SJCRH30 (cell line): ENCODE results near the gene TSPAN33. TPM values are rescaled to one million over a fixed set of nuclear protein-coding genes. Genes with fewer than 3 reads are reported as not detected.
"Not testable (repeated sequence)": the region's sequence is repeated elsewhere in the genome, so short reads cannot be mapped to it uniquely, and the experiment has no call there.

Experiments used
- DNase-seq, 2 experiments: peaks; one replicate each; pipeline ENCODE4 v3.0.0-alpha.2; 2015 to 2020
- H3K27ac ChIP-seq: fragments of 250-450 bp; sonication (Bioruptor Pico); 2 replicates; pipeline ENCODE4 v1.5.1; 2020; ENCODE audit warnings: mild to moderate bottlenecking, moderate library complexity
- H3K27me3 ChIP-seq: fragments of 250-450 bp; sonication (Bioruptor Pico); 2 replicates; pipeline ENCODE4 v1.5.1; 2020; ENCODE audit warnings: mild to moderate bottlenecking, moderate library complexity
- H3K36me3 ChIP-seq: fragments of 250-450 bp; sonication (Bioruptor Pico); 2 replicates; pipeline ENCODE4 v1.5.1; 2020; ENCODE audit warnings: mild to moderate bottlenecking, moderate library complexity
- H3K4me1 ChIP-seq: fragments of 250-450 bp; sonication (Bioruptor Pico); 2 replicates; pipeline ENCODE4 v1.5.1; 2020; ENCODE audit warnings: mild to moderate bottlenecking, moderate library complexity
- H3K4me3 ChIP-seq: fragments of 250-450 bp; sonication (Bioruptor Pico); 2 replicates; pipeline ENCODE4 v1.5.1; 2020; ENCODE audit warnings: mild to moderate bottlenecking, moderate library complexity
- H3K9me3 ChIP-seq: fragments of 250-450 bp; sonication (Bioruptor Pico); replicated peaks from 2 replicates; pipeline ENCODE4 v1.5.1; 2020; ENCODE audit warnings: mild to moderate bottlenecking, moderate library complexity
- total RNA-seq: library from RNA; depleted of rRNA; stranded (reverse); fragments of >200 nt; shearing (Covaris generic); gene quantifications from 2 replicates; pipeline ENCODE4 v1.2.3, GENCODE V29; 2014

Gene TSPAN33
- total RNA-seq, 1 experiment from 2014 or later = 47.8 TPM

DNA sequence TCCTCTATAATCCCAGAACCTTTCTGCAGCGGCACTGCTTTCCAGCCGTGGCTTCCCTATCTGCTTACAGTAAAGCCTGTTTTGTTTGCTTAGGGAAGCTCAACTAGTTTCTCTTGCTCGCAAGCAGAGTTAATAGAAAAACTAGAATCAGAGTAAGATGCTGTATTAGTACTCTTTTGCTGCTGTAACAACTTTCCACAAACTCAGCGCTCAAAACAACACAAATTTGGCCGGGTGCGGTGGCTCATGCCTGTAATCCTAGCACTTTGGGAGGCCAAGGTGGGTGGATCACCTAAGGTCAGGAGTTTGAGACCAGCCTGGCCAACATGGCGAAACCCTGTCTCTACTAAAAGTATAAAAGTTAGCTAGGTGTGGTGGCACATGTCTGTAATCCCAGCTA, 29.4 kb downstream of the TSPAN33 start:
- DNase-seq, H3K36me3 ChIP-seq, H3K27ac ChIP-seq, H3K4me1 ChIP-seq, H3K9me3 ChIP-seq, H3K4me3 ChIP-seq, H3K27me3 ChIP-seq: not testable (repeated sequence)

DNA sequence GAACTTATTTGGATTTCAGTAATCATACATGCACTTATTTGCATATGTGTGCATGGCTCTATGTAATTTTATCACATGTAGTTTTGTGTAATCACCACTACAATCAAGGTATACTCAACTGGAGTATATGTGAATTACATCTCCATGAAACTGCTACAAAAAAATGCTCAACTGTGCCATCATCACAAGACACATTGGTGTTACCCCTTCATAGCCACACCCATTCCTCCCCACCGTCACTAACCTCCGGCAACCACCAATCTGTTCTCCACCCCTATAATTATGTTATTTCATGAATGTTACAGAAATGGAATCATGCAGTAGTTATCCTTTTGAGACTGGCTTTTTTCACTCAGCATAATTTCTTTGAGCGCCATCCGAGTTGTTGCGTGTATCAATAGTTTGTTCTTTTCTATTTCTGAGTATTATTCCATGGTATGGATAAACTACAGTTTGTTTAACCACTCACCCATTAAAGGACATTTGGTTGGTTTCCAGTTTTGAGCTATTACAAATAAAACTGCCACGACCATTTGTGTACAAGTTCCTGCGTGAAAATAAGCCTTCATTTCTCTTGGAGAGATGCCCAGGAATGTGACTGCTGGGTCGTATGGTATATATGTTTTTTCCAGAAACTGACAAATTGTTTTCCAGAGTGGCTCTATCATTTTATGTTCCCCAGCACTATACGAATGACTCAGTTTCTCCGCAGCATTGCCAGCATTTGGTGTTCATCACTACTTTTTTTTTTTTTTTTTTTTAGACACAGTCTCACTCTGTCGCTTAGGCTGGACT, 32.6 kb downstream of the TSPAN33 start:
- H3K27me3 ChIP-seq = no peaks in the 10 kb centered on the region
- no peaks in the 10 kb centered on the region for H3K4me1 ChIP-seq
- H3K9me3 ChIP-seq = no peaks in the 10 kb centered on the region; the same call in 1 of the 2 replicates
- no peak for DNase-seq
- no peak overlapping the region for H3K27ac ChIP-seq
- no peak overlapping the region for H3K4me3 ChIP-seq
- H3K36me3 ChIP-seq = no peaks in the 10 kb centered on the region

DNA sequence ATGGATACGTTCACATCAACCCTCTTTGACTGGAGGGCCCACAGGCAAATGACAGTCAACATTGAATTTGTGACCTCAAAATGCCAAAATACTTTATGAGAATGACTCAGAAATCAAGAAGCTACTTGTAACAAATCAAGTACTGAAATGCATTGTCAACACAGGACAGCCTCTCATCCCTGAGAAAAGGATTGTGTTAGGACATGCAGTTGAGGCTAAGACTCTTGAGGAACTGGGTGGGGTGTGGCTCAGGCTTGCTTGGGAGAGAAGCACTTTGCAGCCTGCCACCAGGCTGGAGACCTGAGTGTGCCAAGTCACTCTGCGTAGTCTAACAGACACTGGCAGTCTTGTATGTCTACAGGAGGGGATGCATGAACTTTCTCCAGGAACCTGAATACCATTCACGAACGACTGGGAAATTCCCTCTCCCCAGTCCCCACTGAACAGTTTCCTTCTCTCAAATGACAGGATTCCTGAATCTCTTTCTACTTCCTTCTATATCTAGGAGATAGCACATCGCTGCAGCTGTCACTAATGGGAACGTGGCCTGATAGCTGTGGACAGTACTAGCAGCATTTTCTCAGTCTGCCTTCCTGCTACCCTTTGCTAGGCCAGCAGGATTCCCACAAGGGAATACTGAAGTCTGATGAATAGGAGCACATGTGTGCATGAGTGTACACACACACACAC, 40.6 kb downstream of the TSPAN33 start:
- H3K27ac ChIP-seq = no peak overlapping the region
- H3K36me3 ChIP-seq = no peaks in the 10 kb centered on the region
- H3K4me3 ChIP-seq = no peak overlapping the region
- no peaks in the 10 kb centered on the region for H3K27me3 ChIP-seq
- H3K4me1 ChIP-seq = peaks cover 4% of the 10 kb centered on the region
- peak; percentile 43 to 55 for DNase-seq
- no peaks in the 10 kb centered on the region for H3K9me3 ChIP-seq

DNA sequence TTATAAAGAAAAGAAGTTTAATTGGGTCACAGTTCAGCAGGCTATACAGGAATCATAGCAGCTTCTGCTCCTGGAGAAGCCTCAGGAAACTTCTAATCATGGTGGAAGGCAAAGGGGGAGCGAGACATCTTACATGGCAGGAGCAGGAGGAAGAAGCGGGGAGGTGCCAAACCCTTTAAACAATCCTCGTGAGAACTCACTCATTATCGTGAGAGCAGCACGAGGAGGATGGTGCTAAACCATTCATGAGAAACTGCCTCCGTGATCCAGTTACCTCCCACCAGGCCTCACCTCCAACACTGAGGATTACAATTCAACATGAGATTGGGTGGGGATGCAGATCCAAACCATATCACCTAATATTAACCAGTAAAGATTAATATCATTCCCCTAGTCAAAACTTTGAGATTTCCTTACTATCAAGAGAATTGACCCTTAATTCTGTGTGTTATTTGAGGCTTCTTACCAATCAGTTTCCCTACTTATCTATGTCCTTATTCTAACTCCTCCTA, 42.3 kb downstream of the TSPAN33 start:
- no peak overlapping the region for H3K27ac ChIP-seq
- H3K36me3 ChIP-seq = no peaks in the 10 kb centered on the region
- peaks cover 9% of the 10 kb centered on the region for H3K4me1 ChIP-seq
- H3K27me3 ChIP-seq = no peaks in the 10 kb centered on the region
- H3K9me3 ChIP-seq = no peaks in the 10 kb centered on the region
- DNase-seq = no peak
- no peak overlapping the region for H3K4me3 ChIP-seq

DNA sequence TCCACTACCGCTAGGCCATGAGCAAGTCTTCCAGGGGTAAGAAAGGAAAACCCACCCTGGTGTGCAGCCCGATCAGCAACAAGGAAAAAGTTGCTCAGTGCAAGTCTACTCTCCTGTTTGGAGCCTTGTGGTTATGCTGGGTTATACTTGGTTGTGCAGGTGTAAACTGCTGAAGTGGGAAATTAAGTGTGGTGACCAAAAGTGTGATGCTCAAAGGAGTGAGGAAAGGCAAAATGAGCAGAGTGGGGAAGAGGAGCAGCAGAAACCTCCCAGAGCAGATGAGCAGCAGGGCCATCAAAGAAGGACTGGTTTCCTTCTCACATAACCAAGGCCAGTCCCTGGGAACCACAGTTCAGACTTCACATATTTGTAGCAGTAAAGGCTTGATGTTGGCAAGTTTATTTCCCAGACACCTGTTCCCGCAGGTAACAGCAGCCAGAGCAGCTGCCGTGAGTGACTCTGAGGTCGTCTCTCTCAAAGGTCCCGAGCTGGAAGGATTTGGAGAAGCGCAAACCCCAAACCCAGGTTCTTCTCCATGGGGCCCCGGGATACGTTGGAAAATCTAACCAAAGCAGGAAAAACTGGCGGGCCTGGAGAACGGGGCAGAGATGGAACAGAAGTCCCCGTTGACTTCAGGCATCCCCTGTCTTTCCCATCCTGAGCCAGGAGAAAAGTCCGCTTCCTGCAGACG, 43.3 kb downstream of the TSPAN33 start:
- no peaks in the 10 kb centered on the region for H3K27me3 ChIP-seq
- H3K4me3 ChIP-seq = peak overlapping the region; percentile 89
- no peak for DNase-seq
- 0 out of 2 replicates have a peak, but pooled peaks cover 3% of the 10 kb centered on the region for H3K36me3 ChIP-seq
- peak overlapping the region; percentile 40; the same call in 1 of the 2 replicates for H3K27ac ChIP-seq
- H3K4me1 ChIP-seq = peaks cover 9% of the 10 kb centered on the region
- H3K9me3 ChIP-seq = no peaks in the 10 kb centered on the region

DNA sequence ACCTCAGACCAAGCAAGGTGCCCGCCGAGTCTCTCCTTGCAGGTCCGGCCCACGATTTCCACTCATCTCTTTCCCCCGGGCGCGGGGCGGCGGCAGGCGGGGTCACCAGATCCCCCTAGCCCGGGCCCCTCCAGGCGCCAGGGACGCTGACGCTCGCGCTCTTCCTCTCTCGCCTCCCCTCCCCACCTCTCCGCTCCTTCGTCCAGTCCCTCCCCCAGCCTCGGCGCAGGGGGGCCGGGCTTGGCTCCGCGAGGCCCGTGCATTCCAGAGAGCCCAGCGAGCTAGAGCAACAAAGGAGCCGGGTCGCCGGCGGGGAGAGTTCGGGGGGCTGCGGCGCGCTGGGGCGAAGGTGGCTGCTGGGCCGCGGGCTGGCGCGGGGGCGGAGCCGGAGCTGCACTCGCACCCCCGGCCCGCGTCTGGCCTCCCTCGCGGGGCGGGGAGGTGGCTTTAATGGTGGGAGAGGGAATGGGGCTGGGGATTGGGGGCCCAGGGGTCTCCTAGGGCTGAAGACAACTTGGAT, 43.9 kb downstream of the TSPAN33 start, which contains the start of gene SMO:
SMO (plus strand) TSS at position 262 of the 520 bp plus-strand sequence. CDS start 519 bp downstream, outside the sequence.
- H3K36me3 ChIP-seq = 0 out of 2 replicates have a peak, but pooled peaks cover 3% of the 10 kb centered on the region
- H3K4me1 ChIP-seq = peaks cover 9% of the 10 kb centered on the region
- H3K9me3 ChIP-seq = no peaks in the 10 kb centered on the region
- H3K27me3 ChIP-seq = no peaks in the 10 kb centered on the region
- H3K27ac ChIP-seq = peak within 1 kb of the TSS; percentile 40; the same call in 1 of the 2 replicates
- peak within 1 kb of the TSS; percentile 89 for H3K4me3 ChIP-seq
- DNase-seq = peak; percentile 80 to 83

DNA sequence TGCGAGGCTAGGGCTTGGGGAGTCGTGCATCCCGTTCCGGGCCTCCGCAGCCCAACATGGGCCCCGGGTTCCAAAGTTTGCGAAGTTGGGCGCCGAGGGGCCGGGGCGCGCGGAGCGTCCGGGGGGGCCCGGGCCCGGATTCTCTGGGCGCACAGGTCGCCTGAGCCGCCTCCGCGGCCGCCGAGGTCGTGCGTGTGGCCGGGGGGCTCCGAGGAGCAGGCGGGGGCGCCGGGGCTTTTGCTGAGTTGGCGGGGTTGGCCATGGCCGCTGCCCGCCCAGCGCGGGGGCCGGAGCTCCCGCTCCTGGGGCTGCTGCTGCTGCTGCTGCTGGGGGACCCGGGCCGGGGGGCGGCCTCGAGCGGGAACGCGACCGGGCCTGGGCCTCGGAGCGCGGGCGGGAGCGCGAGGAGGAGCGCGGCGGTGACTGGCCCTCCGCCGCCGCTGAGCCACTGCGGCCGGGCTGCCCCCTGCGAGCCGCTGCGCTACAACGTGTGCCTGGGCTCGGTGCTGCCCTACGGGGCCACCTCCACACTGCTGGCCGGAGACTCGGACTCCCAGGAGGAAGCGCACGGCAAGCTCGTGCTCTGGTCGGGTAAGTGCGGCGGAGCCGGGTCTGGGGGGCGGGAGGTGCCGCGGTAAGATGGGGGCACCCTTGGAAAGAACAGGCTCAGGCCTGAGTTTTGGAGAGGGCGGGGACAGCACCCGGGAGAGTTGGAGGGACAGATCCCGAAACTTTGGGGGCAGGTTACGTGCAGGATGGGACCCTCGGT, 44.6 kb downstream of the TSPAN33 start:
- H3K4me1 ChIP-seq = peaks cover 9% of the 10 kb centered on the region
- H3K27ac ChIP-seq = peak overlapping the region; percentile 40; the same call in 1 of the 2 replicates
- DNase-seq = peak; percentile 46 to 55
- H3K27me3 ChIP-seq = no peaks in the 10 kb centered on the region
- no peaks in the 10 kb centered on the region for H3K9me3 ChIP-seq
- H3K36me3 ChIP-seq = 0 out of 2 replicates have a peak, but pooled peaks cover 3% of the 10 kb centered on the region
- peak overlapping the region; percentile 89 for H3K4me3 ChIP-seq

DNA sequence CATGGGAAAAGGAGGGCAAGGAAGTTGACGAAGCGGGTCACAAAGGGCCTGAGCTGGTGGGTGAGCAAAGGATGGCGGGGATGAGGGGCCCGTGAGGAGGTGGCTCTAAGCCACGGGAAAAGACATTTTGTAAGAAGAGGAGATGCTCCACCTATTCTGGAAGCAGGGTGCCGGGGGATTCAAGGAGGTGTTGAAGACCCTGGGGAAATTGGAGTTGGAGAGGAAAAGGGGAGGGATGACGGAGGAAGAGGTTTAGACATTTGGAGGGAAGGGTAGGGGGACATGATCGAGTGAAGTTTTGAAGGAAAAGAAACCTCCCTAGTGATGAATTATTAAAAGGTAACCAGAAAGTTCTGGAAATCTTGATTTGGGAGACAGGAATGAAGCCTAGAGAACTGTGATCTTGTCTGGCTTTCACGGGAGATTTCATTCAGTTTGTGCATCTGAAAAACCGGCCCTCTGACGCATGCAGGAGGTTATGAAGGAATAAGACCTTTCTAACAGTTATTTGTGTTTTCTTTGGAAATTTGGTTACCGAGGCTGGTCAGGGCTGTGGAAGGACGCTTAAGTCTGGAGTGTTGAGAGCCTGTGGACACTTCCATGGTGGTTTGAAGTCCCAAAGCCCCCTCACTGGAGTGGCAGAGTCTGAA, 45.3 kb downstream of the TSPAN33 start:
- H3K36me3 ChIP-seq = 0 out of 2 replicates have a peak, but pooled peaks cover 6% of the 10 kb centered on the region
- H3K9me3 ChIP-seq = no peaks in the 10 kb centered on the region
- no peak overlapping the region; the same call in 1 of the 2 replicates for H3K27ac ChIP-seq

DNA sequence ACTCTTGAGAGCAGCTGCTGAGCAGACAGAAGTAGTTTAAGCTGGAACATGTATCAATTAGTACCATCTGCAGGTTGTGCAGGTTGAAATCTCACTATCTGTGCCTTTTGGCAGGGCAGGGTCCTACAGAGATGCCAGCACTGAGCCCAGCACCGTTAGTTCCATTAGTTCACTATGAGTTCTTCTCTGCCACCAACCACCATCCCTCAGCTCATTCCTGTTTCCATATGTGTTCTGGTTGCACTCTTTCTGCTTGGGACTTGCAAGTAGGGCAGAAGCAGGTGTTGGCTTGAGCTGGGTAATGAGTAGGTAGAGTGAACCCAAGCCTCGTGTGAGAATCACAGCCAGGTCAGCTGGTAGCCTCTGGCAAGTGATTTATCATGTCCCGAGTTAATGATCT, 46.8 kb downstream of the TSPAN33 start:
- Histone ChIP-seq H3K27ac (no peak overlapping the region), H3K4me3 (no peak overlapping the region), H3K9me3 (no peaks in the 10 kb centered on the region), H3K36me3 (peaks cover 6% of the 10 kb centered on the region; the same call in 1 of the 2 replicates), H3K27me3 (no peaks in the 10 kb centered on the region), H3K4me1 (peaks cover 9% of the 10 kb centered on the region; the same call in 1 of the 2 replicates)
- DNase-seq = no peak

More for the DNA sequence above, 45.3 kb downstream of the TSPAN33 start:
- Histone ChIP-seq H3K4me1 (peaks cover 9% of the 10 kb centered on the region), H3K4me3 (peak overlapping the region; percentile 89), H3K27me3 (no peaks in the 10 kb centered on the region)
- DNase-seq = no peak

DNA sequence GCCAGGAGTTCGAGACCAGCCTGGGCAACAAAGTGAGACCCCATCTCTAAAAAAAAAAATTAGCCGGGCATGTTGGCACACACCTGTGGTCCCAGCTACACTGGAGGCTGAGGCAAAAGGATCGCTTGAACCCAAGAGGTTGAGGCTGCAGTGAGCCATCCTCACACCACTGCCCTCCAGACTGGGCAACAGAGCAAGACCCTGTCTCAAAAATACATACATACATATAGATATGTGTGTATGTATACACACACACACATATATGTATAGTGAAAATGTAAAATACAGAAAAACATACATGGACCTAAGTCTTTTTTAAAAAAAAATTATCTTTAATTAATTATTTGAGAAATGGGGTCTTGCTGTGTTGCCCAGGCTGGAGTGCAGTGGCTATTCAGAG, 49.4 kb downstream of the TSPAN33 start:
- DNase-seq = no peak
- Histone ChIP-seq H3K27ac (no peak overlapping the region), H3K36me3 (peaks cover 6% of the 10 kb centered on the region; the same call in 1 of the 2 replicates)

DNA sequence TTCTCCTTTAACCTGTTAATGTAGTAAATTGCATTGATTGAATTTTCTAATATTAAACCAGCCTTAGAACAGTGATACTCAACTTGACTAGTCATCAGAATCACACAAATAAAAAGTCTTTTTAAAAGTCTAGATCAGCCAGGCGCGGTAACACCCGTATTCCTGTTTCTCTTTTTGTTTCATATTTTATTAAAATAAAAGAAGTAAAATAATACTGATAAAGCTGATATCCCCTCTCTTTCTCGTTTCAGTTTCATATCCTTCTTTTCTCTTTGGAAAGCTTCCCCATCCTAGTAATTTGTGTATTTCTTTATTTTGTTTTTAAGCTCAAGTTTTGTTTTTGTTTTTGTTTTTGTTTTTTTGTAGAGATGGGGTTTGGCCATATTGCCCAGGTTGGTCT, 53.3 kb downstream of the TSPAN33 start:
- no peak overlapping the region for H3K4me3 ChIP-seq
- H3K36me3 ChIP-seq = peaks cover 3% of the 10 kb centered on the region; the same call in 1 of the 2 replicates
- H3K27ac ChIP-seq = no peak overlapping the region
- H3K4me1 ChIP-seq = no peaks in the 10 kb centered on the region
- no peaks in the 10 kb centered on the region for H3K9me3 ChIP-seq
- no peak for DNase-seq
- H3K27me3 ChIP-seq = no peaks in the 10 kb centered on the region

More for the DNA sequence above, 49.4 kb downstream of the TSPAN33 start:
- Histone ChIP-seq H3K4me1 (peaks cover 9% of the 10 kb centered on the region; the same call in 1 of the 2 replicates), H3K27me3 (no peaks in the 10 kb centered on the region), H3K4me3 (no peak overlapping the region), H3K9me3 (no peaks in the 10 kb centered on the region)

DNA sequence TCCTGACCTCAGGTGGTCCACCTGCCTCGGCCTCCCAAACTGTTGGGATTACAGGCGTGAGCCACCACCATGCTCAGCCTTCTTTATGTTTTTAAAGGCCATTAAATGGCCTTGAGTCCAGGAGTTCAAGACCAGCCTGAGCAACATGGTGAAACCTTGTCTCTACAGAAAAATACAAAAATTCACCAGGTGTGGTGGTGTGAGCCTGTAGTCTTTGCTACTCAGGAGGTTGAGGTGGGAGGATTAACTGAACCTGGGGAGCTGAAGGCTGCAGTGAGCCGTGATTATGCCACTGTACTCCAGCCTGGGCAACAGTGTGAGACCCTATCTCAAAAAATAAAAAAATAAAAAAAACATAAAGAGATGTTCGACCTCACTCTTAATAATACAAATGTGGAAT, 54.9 kb downstream of the TSPAN33 start:
- Histone ChIP-seq H3K27ac (no peak overlapping the region), H3K27me3 (no peaks in the 10 kb centered on the region), H3K4me1 (no peaks in the 10 kb centered on the region), H3K4me3 (no peak overlapping the region), H3K9me3 (no peaks in the 10 kb centered on the region), H3K36me3 (peaks cover 3% of the 10 kb centered on the region; the same call in 1 of the 2 replicates)
- no peak for DNase-seq

DNA sequence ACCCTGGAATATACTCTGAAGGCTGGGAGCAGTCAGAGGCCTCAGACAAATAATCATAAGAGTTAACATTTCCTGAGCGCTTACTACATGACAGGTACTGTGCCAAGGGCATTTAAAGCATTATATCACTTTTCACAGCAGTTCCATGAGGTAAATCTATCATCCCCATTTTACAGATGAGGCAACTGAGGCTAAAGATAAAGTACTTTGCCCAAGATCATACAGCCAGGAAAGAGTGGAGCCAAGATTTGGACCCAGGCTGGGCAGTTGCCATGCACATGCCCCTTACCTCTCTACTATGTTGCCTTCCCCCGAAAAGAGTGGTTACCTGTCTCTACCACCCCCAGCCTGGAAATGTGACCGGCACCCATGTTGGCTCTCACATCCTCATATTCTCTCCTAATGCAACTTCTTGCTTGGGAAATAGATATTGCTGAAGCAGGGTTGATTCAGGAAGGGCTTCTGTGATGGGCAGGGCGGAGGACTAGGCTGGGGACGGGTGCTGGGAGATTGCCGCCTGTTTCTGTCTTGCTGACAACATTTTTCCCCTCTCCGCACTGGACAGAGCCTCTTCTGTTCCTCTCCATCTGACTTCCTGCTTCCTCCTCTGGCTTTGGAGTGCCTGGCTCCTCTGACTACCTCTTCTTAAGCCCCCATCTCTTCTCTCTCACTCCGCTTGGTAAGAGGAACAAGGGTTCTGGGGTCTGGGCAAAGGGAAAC, 57.7 kb downstream of the TSPAN33 start:
- no peaks in the 10 kb centered on the region for H3K27me3 ChIP-seq
- no peaks in the 10 kb centered on the region for H3K4me1 ChIP-seq
- no peak overlapping the region for H3K27ac ChIP-seq
- H3K9me3 ChIP-seq = no peaks in the 10 kb centered on the region
- no peak overlapping the region for H3K4me3 ChIP-seq
- peaks cover 3% of the 10 kb centered on the region for H3K36me3 ChIP-seq
- DNase-seq = no peak
